Esophagus squamous epithelium (tissue), 5 donors: ENCODE measurements around the gene KRT74. TPM values are rescaled to one million over a fixed set of nuclear protein-coding genes. Genes with fewer than 3 reads are reported as not detected.

ENCODE experiments used
- DNase-seq: peaks from one replicate; lab custom pipeline; 2025; lab: John Stamatoyannopoulos, UW
- H3K27ac ChIP-seq, 4 donors: fragments of 200-600 bp; sonication (generic); one replicate each; pipeline ENCODE4 v1.5.1; 2016 to 2019; ENCODE audit warnings: mild to moderate bottlenecking in 1 of 4
- H3K27me3 ChIP-seq, 4 donors: fragments of 200-600 bp; sonication (generic); 1 replicate in 3 of 4; 2 replicates in 1 of 4; pipeline versions ENCODE4 v1.5.1 to v1.6.0; 2017 to 2021; ENCODE audit warnings: antibody characterized with exemption in 1 of 4
- H3K36me3 ChIP-seq, 3 donors: fragments of 200-600 bp; sonication (generic); one replicate each; pipeline ENCODE4 v1.5.1; 2016 to 2019
- H3K4me1 ChIP-seq, 3 donors: fragments of 200-600 bp; sonication (generic); one replicate each; pipeline ENCODE4 v1.5.1; 2017 to 2019
- H3K4me3 ChIP-seq, 4 donors: fragments of 200-600 bp; sonication (generic); 1 replicate in 3 of 4; 2 replicates in 1 of 4; pipeline ENCODE4 v1.5.1; 2016 to 2019; ENCODE audit warnings: mild to moderate bottlenecking in 2 of 4, moderate library complexity in 1 of 4
- H3K9me3 ChIP-seq, 3 donors: fragments of 200-600 bp; sonication (generic); one replicate each; pipeline ENCODE4 v1.5.1; 2016 to 2019
- POLR2A ChIP-seq, 4 donors: fragments of 450-650 bp; IDR thresholded peaks; one replicate each; pipeline ENCODE4 v1.6.1; 2017; ENCODE audit warnings: antibody characterized with exemption in 4 of 4, mild to moderate bottlenecking in 4 of 4, moderate library complexity in 3 of 4
- WGBS, 2 donors: methylation state at CpG; one replicate each; pipeline ENCODE4 v1.1.5; 2018; 5-methylcytosine and 5-hydroxymethylcytosine counted together
- intact Hi-C: fragments of 100-400 bp; cut with DNase I; formaldehyde crosslinking; loops from one replicate; pipeline ENCODE4 v1.15.0; 2022
- total RNA-seq, 4 donors: library from RNA; depleted of rRNA; stranded (reverse); fragments of >200 nt; gene quantifications; one replicate each; pipeline ENCODE4 v1.1.0, GENCODE V29; 2016
- TF ChIP-seq, protein P1 (sequence below), 6 experiments: fragments of 450-650 bp in 4 of 6; fragments of 200-600 bp in 2 of 6; sonication (generic) in 2 of 6; IDR thresholded peaks; one replicate each; pipeline ENCODE4 v1.5.1; 2016 to 2019; ENCODE audit warnings: antibody characterized with exemption in 6 of 6, mild to moderate bottlenecking in 4 of 6, moderate library complexity in 4 of 6
- donor health status: DM: yes; HTN: yes; CAD: no.

Gene KRT74
- total RNA-seq, 4 donors from 2014 or later, result 0.19 to 6.7 TPM; not detected in 2

DNA sequence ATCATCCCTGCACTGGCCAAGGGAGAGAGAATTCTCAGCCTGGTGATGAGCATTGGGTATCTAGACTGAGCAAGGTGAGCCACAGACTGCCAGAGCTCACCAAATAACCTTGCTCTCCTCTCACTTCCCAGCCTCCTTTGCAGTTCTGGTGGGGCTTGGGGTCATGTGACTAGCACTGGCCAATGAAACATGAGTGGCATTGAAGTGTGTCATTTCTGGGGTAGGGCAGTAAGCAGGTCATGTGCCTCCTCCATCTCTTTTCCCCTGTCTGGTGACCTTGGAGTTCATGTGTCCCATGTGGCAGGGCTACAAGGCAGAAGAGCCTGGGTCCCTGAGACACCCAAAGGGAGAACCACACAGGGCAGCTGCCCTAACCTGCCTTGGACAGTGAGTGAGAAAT is 31.2 kb upstream of the KRT74 start:
- H3K4me1 ChIP-seq, result peaks cover 0 to 8% (median 0%) of the 10 kb centered on the region in 3 donors
- no peak overlapping the region for H3K27ac ChIP-seq
- H3K36me3 ChIP-seq, result no peaks in the 10 kb centered on the region
- peaks cover 0 to 63% (median 2%) of the 10 kb centered on the region in 4 donors for H3K27me3 ChIP-seq
- H3K4me3 ChIP-seq, result no peak overlapping the region
- intact Hi-C loops, result no loop called here
- no peak for TF ChIP-seq POLR2A (IDR thresholded peaks at IDR 0.05)
- TF ChIP-seq, protein P1, sequence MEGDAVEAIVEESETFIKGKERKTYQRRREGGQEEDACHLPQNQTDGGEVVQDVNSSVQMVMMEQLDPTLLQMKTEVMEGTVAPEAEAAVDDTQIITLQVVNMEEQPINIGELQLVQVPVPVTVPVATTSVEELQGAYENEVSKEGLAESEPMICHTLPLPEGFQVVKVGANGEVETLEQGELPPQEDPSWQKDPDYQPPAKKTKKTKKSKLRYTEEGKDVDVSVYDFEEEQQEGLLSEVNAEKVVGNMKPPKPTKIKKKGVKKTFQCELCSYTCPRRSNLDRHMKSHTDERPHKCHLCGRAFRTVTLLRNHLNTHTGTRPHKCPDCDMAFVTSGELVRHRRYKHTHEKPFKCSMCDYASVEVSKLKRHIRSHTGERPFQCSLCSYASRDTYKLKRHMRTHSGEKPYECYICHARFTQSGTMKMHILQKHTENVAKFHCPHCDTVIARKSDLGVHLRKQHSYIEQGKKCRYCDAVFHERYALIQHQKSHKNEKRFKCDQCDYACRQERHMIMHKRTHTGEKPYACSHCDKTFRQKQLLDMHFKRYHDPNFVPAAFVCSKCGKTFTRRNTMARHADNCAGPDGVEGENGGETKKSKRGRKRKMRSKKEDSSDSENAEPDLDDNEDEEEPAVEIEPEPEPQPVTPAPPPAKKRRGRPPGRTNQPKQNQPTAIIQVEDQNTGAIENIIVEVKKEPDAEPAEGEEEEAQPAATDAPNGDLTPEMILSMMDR (IDR thresholded peaks at IDR 0.05), result no peak
- DNase-seq, result no peak
- H3K9me3 ChIP-seq, result no peaks in the 10 kb centered on the region

DNA sequence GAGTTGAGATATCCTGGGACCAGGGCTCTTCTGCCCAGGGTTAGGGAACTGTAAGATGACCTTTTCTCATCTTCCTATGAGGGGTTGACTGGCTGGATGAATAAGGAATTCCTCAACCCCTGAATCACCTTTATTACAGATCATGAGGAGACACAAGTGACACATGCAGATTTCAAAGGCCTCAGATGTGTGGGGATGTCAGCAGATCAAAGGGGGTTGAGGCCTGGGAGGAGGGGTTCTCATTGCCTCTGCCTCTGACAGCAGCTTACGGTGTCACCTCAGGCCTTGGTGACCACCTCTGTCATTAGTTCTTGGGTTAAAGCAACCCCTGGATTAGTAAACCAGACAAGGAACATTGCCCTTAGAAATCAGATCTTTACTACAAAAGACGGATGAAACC is 29.7 kb upstream of the KRT74 start:
- H3K27ac ChIP-seq, result no peak overlapping the region
- H3K4me1 ChIP-seq, result peaks cover 0 to 8% (median 0%) of the 10 kb centered on the region in 3 donors
- no peak overlapping the region for H3K4me3 ChIP-seq
- TF ChIP-seq POLR2A (IDR thresholded peaks at IDR 0.05), result no peak
- TF ChIP-seq, protein P1 (IDR thresholded peaks at IDR 0.05), result no peak
- peaks cover 0 to 65% (median 2%) of the 10 kb centered on the region in 4 donors for H3K27me3 ChIP-seq
- 50 to 93% methylated on average over 1 to 2 of the region's 2 CpGs for WGBS, 2 donors
- H3K9me3 ChIP-seq, result no peaks in the 10 kb centered on the region
- DNase-seq, result no peak
- H3K36me3 ChIP-seq, result no peaks in the 10 kb centered on the region
- intact Hi-C loops, result no loop called here

DNA sequence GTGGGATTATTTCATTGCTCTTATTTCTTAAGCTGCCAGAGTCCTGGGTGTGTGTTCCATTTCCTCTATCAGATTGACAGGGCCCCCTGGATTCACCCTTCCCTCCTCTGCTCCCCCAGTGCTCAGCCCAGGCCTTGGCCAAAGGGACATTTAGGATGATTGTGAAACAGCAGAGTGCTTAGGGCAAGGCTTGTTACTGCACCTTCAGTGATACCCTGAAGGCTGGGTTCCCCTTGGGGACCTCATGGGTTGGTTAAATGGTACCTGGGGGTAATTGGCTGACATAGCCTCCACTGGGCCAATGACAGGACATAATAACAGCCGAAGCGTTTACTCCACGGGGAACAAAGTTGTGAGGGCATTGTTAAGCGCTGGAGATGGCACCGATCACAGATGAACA is 28.9 kb upstream of the KRT74 start:
- intact Hi-C loops, result no loop called here
- peaks cover 0 to 8% (median 0%) of the 10 kb centered on the region in 3 donors for H3K4me1 ChIP-seq
- TF ChIP-seq POLR2A (IDR thresholded peaks at IDR 0.05), result no peak
- TF ChIP-seq, protein P1 (IDR thresholded peaks at IDR 0.05), result no peak
- no peak overlapping the region for H3K4me3 ChIP-seq
- H3K27me3 ChIP-seq, result peaks cover 0 to 59% (median 2%) of the 10 kb centered on the region in 4 donors
- H3K9me3 ChIP-seq, result no peaks in the 10 kb centered on the region
- DNase-seq, result no peak
- no peaks in the 10 kb centered on the region for H3K36me3 ChIP-seq
- 93 to 100% methylated on average over 2 to 5 of the region's 5 CpGs for WGBS, 2 donors
- H3K27ac ChIP-seq, result no peak overlapping the region

DNA sequence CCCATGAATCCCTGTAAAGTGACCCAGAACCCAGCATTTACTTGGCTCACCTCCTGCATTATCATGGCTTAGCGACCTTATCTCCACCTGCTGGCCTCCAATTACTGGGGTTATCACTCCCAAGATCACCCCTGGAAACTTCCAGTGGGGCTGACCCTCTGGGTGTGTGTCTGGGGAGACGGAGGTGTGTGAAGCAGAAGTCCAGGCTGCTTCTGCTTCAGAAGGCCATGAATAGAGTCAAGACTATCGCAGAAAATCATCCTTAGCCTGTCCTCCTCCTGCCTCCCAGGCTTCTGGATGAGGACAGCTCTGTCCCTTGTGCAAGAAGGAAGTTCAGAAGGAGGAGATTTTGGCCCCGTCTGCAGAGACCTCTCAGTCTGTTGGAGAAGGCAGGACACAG is 28.0 kb upstream of the KRT74 start:
- H3K27ac ChIP-seq, result no peak overlapping the region
- 76 to 89% methylated on average over 2 to 4 of the region's 4 CpGs for WGBS, 2 donors

DNA sequence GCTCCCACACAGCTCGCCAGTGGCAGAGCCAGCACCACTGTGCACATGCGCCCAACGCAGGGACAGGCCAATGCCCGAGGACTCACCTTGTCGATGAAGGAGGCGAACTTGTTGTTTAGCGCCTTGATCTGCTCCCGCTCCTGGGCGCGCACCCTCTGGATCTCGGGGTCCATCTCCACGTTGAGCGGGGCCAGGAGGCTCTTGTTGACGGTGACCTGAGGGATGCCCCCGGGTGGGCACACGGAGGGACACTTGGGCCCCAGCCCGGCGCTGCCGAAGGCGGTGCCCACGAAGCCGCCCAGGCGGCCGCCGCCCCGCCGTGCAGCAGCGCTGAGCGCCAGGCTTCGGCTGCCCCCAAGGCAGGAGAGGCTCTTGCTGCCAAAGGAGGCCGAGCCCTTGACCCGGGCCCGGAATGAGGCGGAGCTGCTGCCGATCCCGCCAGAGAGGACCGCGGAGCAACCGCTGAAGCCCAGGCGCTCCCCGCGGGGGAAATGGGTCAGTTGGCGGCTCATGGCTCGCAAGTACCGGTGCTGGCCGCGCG is 27.4 kb upstream of the KRT74 start, which contains the start of gene KRT72:
TSS of gene KRT72 (minus strand) at position 523 of the 541 bp plus-strand sequence. CDS start at position 512, 11 bp downstream.
- no peak within 1 kb of the TSS for H3K4me3 ChIP-seq
- H3K9me3 ChIP-seq, result no peaks in the 10 kb centered on the region
- 44 to 51% methylated on average over 8 to 11 of the region's 48 CpGs for WGBS, 2 donors
- no peak within 1 kb of the TSS for H3K27ac ChIP-seq
- H3K36me3 ChIP-seq, result no peaks in the 10 kb centered on the region
- peaks cover 0 to 8% (median 0%) of the 10 kb centered on the region in 3 donors for H3K4me1 ChIP-seq
- intact Hi-C loops, result no loop called here
- DNase-seq, result no peak
- no peak for TF ChIP-seq POLR2A (IDR thresholded peaks at IDR 0.05)
- TF ChIP-seq, protein P1 (IDR thresholded peaks at IDR 0.05), result no peak
- peaks cover 0 to 51% (median 2%) of the 10 kb centered on the region in 4 donors for H3K27me3 ChIP-seq

More for the DNA sequence above, 28.0 kb upstream of the KRT74 start:
- H3K27me3 ChIP-seq, result peaks cover 0 to 55% (median 2%) of the 10 kb centered on the region in 4 donors
- no peaks in the 10 kb centered on the region for H3K9me3 ChIP-seq
- H3K4me3 ChIP-seq, result no peak overlapping the region
- TF ChIP-seq, protein P1 (IDR thresholded peaks at IDR 0.05), result no peak
- TF ChIP-seq POLR2A (IDR thresholded peaks at IDR 0.05), result no peak
- peaks cover 0 to 8% (median 0%) of the 10 kb centered on the region in 3 donors for H3K4me1 ChIP-seq
- intact Hi-C loops, result no loop called here
- DNase-seq, result no peak
- H3K36me3 ChIP-seq, result no peaks in the 10 kb centered on the region
